K562 (cell line): ENCODE results near the gene CLIC1. TPM values are rescaled to one million over a fixed set of nuclear protein-coding genes. Genes with fewer than 3 reads are reported as not detected.

Experiments
- HMGXB4 ChIP-seq: sonication (generic); formaldehyde crosslinking; IDR thresholded peaks from 2 replicates; pipeline ENCODE4 v1.8.1; 2023; ENCODE audit warnings: mild to moderate bottlenecking, missing genetic modification reagents
- KDM1A ChIP-seq, 2 experiments: fragments of 450-650 bp; IDR thresholded peaks; 2 replicates each; pipeline ENCODE4 v1.6.1; 2016; ENCODE audit warnings: mild to moderate bottlenecking in 2 of 2
- LCOR ChIP-seq: sonication (generic); formaldehyde crosslinking; IDR thresholded peaks from 2 replicates; pipeline ENCODE4 v1.8.0; 2022; ENCODE audit warnings: mild to moderate bottlenecking, missing genetic modification reagents
- MYNN ChIP-seq, 2 experiments: sonication (generic); formaldehyde crosslinking in 1 of 2; IDR thresholded peaks; 2 replicates each; pipeline versions ENCODE4 v1.5.0 to v1.6.1; 2016 to 2020; ENCODE audit warnings: antibody characterized with exemption in 1 of 2, missing genetic modification reagents in 1 of 2
- RBM15 ChIP-seq: fragments of 200-400 bp; formaldehyde crosslinking; IDR thresholded peaks from 2 replicates; pipeline ENCODE4 v1.6.1; 2018; ENCODE audit warnings: mild to moderate bottlenecking, low read length, moderate library complexity; ENCODE audit not compliant: insufficient read depth
- SMAD1 ChIP-seq: fragments of 150-350 bp; IDR thresholded peaks from 2 replicates; pipeline ENCODE4 v1.6.1; 2014; ENCODE audit warnings: low read length, low read depth; ENCODE audit not compliant: partially characterized antibody
- ZNF407 ChIP-seq: fragments of 450-650 bp; IDR thresholded peaks from 2 replicates; pipeline ENCODE4 v1.6.1; 2016; ENCODE audit warnings: low read depth
- ZNF445 ChIP-seq: fragments of 250-450 bp; sonication (Bioruptor Pico); IDR thresholded peaks from 2 replicates; pipeline ENCODE4 v1.4.0; 2020; ENCODE audit warnings: low read depth, mild to moderate bottlenecking, moderate library complexity
- polyA plus RNA-seq, 8 experiments: library from polyadenylated mRNA; depleted of rRNA in 4 of 8; stranded (reverse) in 5 of 8; unstranded in 3 of 8; fragments of >200 nt; fragmentation: Nextera tagmentation in 2 of 8; fragmentation: Illumina TruSeq in 1 of 8; extraction: Ambion mirVana in 2 of 8; extraction: Trizol in 1 of 8; gene quantifications; 2 replicates each; pipeline versions ENCODE4 v1.2.1 to v1.2.3, GENCODE V29; 2011 to 2014; ENCODE audit warnings: inconsistent platforms in 1 of 8, missing spikeins in 1 of 8
- total RNA-seq, 7 experiments: library from RNA; depleted of rRNA in 6 of 7; stranded (reverse); fragments of >200 nt in 6 of 7; fragmentation: Illumina TruSeq in 2 of 7; extraction: Trizol in 2 of 7; gene quantifications; 2 replicates each; pipeline versions ENCODE4 v1.2.1 to v1.2.3, GENCODE V29; 2011 to 2021; ENCODE audit warnings: low replicate concordance in 1 of 7
- TF ChIP-seq, protein P1 (sequence below): sonication (generic); formaldehyde crosslinking; IDR thresholded peaks from 2 replicates; pipeline ENCODE4 v1.8.0; 2022; ENCODE audit warnings: mild to moderate bottlenecking, missing genetic modification reagents
- TF ChIP-seq, protein P2 (sequence below): fragments of 450-650 bp; IDR thresholded peaks from 2 replicates; pipeline ENCODE4 v1.6.1; 2016; ENCODE audit warnings: low read depth, mild to moderate bottlenecking, moderate library complexity

Gene CLIC1
- total and polyA plus RNA-seq, 9 of the 15 experiments (the other 6 are each of a cell fraction or from before 2014, with no cell fraction given): 1,267 to 2,419 (median 1,808) TPM

DNA sequence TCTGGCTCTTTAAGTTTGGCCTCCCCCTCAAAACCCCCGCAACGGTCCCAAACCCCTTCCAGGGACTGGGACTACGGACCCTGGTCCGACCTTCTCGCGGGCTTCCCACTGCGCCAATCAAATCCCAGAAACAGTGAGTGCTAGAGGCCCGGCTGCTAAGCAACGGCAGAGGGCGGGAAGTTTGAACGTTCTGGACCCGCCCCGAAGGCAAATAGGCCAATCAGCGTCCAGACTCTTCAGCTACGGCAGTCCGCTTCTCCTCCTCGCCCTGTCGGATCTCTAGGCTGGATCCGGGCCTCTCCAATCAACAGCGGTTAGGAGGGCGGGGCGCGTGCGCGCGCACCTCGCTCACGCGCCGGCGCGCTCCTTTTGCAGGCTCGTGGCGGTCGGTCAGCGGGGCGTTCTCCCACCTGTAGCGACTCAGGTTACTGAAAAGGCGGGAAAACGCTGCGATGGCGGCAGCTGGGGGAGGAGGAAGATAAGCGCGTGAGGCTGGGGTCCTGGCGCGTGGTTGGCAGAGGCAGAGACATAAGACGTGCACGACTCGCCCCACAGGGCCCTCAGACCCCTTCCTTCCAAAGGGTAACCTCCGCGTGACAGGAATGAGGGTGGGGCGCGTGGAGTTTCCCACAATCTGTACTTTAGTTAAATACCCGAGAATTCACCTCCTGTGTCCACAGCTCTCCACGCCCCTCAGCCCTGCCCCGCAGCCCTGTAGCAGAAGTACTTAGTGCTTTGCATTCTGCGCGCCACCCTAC is 3.5 kb upstream of the CLIC1 start, which contains the start of gene MSH5 (continued):
- TF ChIP-seq, protein P1, sequence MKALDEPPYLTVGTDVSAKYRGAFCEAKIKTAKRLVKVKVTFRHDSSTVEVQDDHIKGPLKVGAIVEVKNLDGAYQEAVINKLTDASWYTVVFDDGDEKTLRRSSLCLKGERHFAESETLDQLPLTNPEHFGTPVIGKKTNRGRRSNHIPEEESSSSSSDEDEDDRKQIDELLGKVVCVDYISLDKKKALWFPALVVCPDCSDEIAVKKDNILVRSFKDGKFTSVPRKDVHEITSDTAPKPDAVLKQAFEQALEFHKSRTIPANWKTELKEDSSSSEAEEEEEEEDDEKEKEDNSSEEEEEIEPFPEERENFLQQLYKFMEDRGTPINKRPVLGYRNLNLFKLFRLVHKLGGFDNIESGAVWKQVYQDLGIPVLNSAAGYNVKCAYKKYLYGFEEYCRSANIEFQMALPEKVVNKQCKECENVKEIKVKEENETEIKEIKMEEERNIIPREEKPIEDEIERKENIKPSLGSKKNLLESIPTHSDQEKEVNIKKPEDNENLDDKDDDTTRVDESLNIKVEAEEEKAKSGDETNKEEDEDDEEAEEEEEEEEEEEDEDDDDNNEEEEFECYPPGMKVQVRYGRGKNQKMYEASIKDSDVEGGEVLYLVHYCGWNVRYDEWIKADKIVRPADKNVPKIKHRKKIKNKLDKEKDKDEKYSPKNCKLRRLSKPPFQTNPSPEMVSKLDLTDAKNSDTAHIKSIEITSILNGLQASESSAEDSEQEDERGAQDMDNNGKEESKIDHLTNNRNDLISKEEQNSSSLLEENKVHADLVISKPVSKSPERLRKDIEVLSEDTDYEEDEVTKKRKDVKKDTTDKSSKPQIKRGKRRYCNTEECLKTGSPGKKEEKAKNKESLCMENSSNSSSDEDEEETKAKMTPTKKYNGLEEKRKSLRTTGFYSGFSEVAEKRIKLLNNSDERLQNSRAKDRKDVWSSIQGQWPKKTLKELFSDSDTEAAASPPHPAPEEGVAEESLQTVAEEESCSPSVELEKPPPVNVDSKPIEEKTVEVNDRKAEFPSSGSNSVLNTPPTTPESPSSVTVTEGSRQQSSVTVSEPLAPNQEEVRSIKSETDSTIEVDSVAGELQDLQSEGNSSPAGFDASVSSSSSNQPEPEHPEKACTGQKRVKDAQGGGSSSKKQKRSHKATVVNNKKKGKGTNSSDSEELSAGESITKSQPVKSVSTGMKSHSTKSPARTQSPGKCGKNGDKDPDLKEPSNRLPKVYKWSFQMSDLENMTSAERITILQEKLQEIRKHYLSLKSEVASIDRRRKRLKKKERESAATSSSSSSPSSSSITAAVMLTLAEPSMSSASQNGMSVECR (CRISPR knock-in tag): peak; percentile 99
- TF ChIP-seq ZNF407: no peak
- no peak for TF ChIP-seq RBM15
- peak; percentile 85 for TF ChIP-seq SMAD1
- no peak for TF ChIP-seq LCOR
- TF ChIP-seq ZNF445 (CRISPR knock-in tag): no peak; the same call in 1 of the 2 replicates
- TF ChIP-seq HMGXB4 (CRISPR knock-in tag): peak; percentile 96
- no peak for TF ChIP-seq KDM1A (IDR thresholded peaks at IDR 0.05)
- TF ChIP-seq, protein P2, sequence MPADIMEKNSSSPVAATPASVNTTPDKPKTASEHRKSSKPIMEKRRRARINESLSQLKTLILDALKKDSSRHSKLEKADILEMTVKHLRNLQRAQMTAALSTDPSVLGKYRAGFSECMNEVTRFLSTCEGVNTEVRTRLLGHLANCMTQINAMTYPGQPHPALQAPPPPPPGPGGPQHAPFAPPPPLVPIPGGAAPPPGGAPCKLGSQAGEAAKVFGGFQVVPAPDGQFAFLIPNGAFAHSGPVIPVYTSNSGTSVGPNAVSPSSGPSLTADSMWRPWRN: no peak
- no peak for TF ChIP-seq MYNN (IDR thresholded peaks at IDR 0.05)
- TF ChIP-seq MYNN (CRISPR knock-in tag; IDR thresholded peaks at IDR 0.05): no peak
